HCT116 (cell line): ENCODE data around the gene INAVA. TPM values are rescaled to one million over a fixed set of nuclear protein-coding genes. Genes with fewer than 3 reads are reported as not detected.

Experiments used
- ATAC-seq: fragments of 200-7000 bp; cut with Tn5 transposase; 2 replicates; pipeline ENCODE4 v1.9.1; 2020; ENCODE audit warnings: mild to moderate bottlenecking, moderate library complexity
- BruUV-seq: library from RNA; stranded (reverse); fragments of 400-500 nt; replicated peaks from 2 replicates; lab custom pipeline; 2021; lab: Mats Ljungman, UMichigan
- CTCF ChIA-PET: fragments of 300-600 bp; sonication (Branson Sonifier 250); formaldehyde crosslinking; loops from one replicate; lab custom pipeline; 2021; ENCODE audit warnings: antibody characterized with exemption; lab: Charles Lee
- POLR2A ChIA-PET: fragments of 300-600, 350-600 bp; sonication (Branson Sonifier 250); formaldehyde crosslinking; loops from one replicate; lab custom pipeline; 2021; ENCODE audit warnings: antibody characterized with exemption; lab: Charles Lee
- RAD21 ChIA-PET, 2 experiments: fragments of 300-600 bp; sonication (Branson Sonifier 250); formaldehyde crosslinking; loops; one replicate each; lab custom pipeline; 2023; ENCODE audit warnings: low total read pairs in 2 of 2; ENCODE audit not compliant: uncharacterized antibody in 2 of 2, unreplicated experiment in 2 of 2, low non-redundant PET in 1 of 2; lab: Charles Lee
- DNase-seq: peaks from one replicate; pipeline ENCODE4 v3.0.0-alpha.2; 2010; ENCODE audit warnings: low read depth, low spot score
- H2AFZ ChIP-seq: fragments of 200-600 bp; shearing (Covaris generic), sonication (generic); 2 replicates; pipeline ENCODE4 v1.6.1; 2017; ENCODE audit warnings: low read depth, mixed run types, mixed read lengths, antibody characterized with exemption, low read length; ENCODE audit not compliant: poor library complexity, severe bottlenecking
- H3K27ac ChIP-seq: 2 replicates; pipeline ENCODE4 v1.5.1; 2012; ENCODE audit warnings: low read depth, low read length
- H3K27me3 ChIP-seq: fragments of 200-600 bp; sonication (generic); 2 replicates; pipeline ENCODE4 v1.6.1; 2016; ENCODE audit warnings: mixed run types, low read length, mixed read lengths; ENCODE audit not compliant: insufficient read depth
- H3K36me3 ChIP-seq, 2 experiments: fragments of 200-500 bp in 1 of 2; fragments of 200-600 bp in 1 of 2; sonication (Bioruptor generic) in 1 of 2; sonication (generic) in 1 of 2; 2 replicates each; pipeline versions ENCODE4 v1.5.1 to v1.6.1; 2014 to 2016; ENCODE audit warnings: low read length in 2 of 2, inconsistent platforms in 1 of 2, mixed read lengths in 1 of 2, mixed run types in 1 of 2; ENCODE audit not compliant: insufficient read depth in 2 of 2, control insufficient read depth in 1 of 2
- H3K4me1 ChIP-seq, 2 experiments: fragments of 200-600 bp in 1 of 2; sonication (generic) in 1 of 2; 2 replicates each; pipeline versions ENCODE4 v1.5.1 to v1.6.1; 2012 to 2017; ENCODE audit warnings: low read length in 2 of 2, inconsistent platforms in 1 of 2, mild to moderate bottlenecking in 1 of 2, mixed read lengths in 1 of 2, mixed run types in 1 of 2, moderate library complexity in 1 of 2; ENCODE audit not compliant: insufficient read depth in 2 of 2, control insufficient read depth in 1 of 2
- H3K4me2 ChIP-seq: fragments of 200-600 bp; sonication (generic); 2 replicates; pipeline ENCODE4 v1.6.1; 2017; ENCODE audit warnings: mixed run types, low read length, mixed read lengths
- H3K4me3 ChIP-seq, 2 experiments: fragments of 200-600 bp in 1 of 2; sonication (generic) in 1 of 2; replicated peaks in 1 of 2; 2 replicates each; pipeline ENCODE4 v1.5.1; 2011 to 2016; ENCODE audit warnings: low read length in 2 of 2, control low read depth in 1 of 2, low read depth in 1 of 2, mild to moderate bottlenecking in 1 of 2, mixed read lengths in 1 of 2, mixed run types in 1 of 2
- H3K79me2 ChIP-seq: fragments of 200-600 bp; sonication (generic); 2 replicates; pipeline ENCODE4 v1.6.1; 2017; ENCODE audit warnings: mild to moderate bottlenecking, mixed run types, low read length, moderate library complexity, mixed read lengths; ENCODE audit not compliant: insufficient read depth
- H3K9ac ChIP-seq: fragments of 200-600 bp; sonication (generic); 2 replicates; pipeline ENCODE4 v1.6.1; 2016; ENCODE audit warnings: low read length, mixed read lengths
- H3K9me2 ChIP-seq: fragments of 200-600 bp; sonication (generic), shearing (Covaris generic); 2 replicates; pipeline ENCODE4 v1.6.1; 2017; ENCODE audit warnings: mixed run types, mild to moderate bottlenecking, moderate library complexity; ENCODE audit not compliant: insufficient read depth
- H3K9me3 ChIP-seq, 2 experiments: fragments of 200-500 bp in 1 of 2; fragments of 200-600 bp in 1 of 2; sonication (Bioruptor generic) in 1 of 2; sonication (generic) in 1 of 2; 2 replicates each; pipeline ENCODE4 v1.6.1; 2014 to 2017; ENCODE audit warnings: low read length in 2 of 2, mixed read lengths in 2 of 2, inconsistent platforms in 1 of 2, low read depth in 1 of 2, mild to moderate bottlenecking in 1 of 2, mixed run types in 1 of 2, moderate library complexity in 1 of 2; ENCODE audit not compliant: control insufficient read depth in 1 of 2, insufficient read depth in 1 of 2
- H4K20me1 ChIP-seq: fragments of 200-600 bp; sonication (generic), shearing (Covaris generic); 2 replicates; pipeline ENCODE4 v1.6.1; 2017; ENCODE audit warnings: mixed run types, mild to moderate bottlenecking, moderate library complexity; ENCODE audit not compliant: insufficient read depth
- ELF1 ChIP-seq: IDR thresholded peaks from 2 replicates; pipeline ENCODE4 v1.6.1; 2012; ENCODE audit warnings: low read depth, borderline replicate concordance
- EZH2 ChIP-seq: fragments of 200-600 bp; sonication (generic); IDR thresholded peaks from 2 replicates; pipeline ENCODE4 v1.6.1; 2017; ENCODE audit warnings: antibody characterized with exemption, mixed run types
- EZH2phosphoT487 ChIP-seq: fragments of 200-600 bp; IDR thresholded peaks from 2 replicates; pipeline ENCODE4 v1.6.1; 2018; ENCODE audit warnings: antibody characterized with exemption, borderline replicate concordance
- POLR2A ChIP-seq: IDR thresholded peaks from 2 replicates; pipeline ENCODE4 v1.7.0; 2011; ENCODE audit warnings: borderline replicate concordance; ENCODE audit not compliant: insufficient read depth, insufficient read length; ENCODE audit errors: extremely low read depth
- REST ChIP-seq: IDR thresholded peaks from 2 replicates; pipeline ENCODE4 v1.6.1; 2012; ENCODE audit warnings: low read depth
- SP1 ChIP-seq: IDR thresholded peaks from 2 replicates; pipeline ENCODE4 v1.6.1; 2012; ENCODE audit warnings: low read depth
- TCF7L2 ChIP-seq: IDR thresholded peaks from 2 replicates; pipeline ENCODE4 v1.7.0; 2011; ENCODE audit warnings: borderline replicate concordance, inconsistent platforms; ENCODE audit not compliant: insufficient read depth, insufficient read length; ENCODE audit errors: extremely low read depth
- ZBTB33 ChIP-seq: IDR thresholded peaks from 2 replicates; pipeline ENCODE4 v1.6.1; 2011; ENCODE audit warnings: mild to moderate bottlenecking, low read length, moderate library complexity; ENCODE audit not compliant: insufficient replicate concordance; ENCODE audit errors: extremely low read depth
- ZNF274 ChIP-seq: fragments of 200-500 bp; sonication (Bioruptor generic); IDR thresholded peaks from 2 replicates; pipeline ENCODE4 v1.6.1; 2014; ENCODE audit warnings: mild to moderate bottlenecking, low read depth, low read length, inconsistent platforms
- intact Hi-C: fragments of 100-400 bp; cut with micrococcal nuclease; formaldehyde crosslinking; loops from 2 replicates; pipeline ENCODE4 v1.10.0; 2022
- total RNA-seq: library from RNA; stranded (reverse); gene quantifications from one replicate; pipeline ENCODE4 v1.2.1, GENCODE V29; 2021; ENCODE audit not compliant: unreplicated experiment

INAVA gene
- total RNA-seq, 1 experiment from 2014 or later: 18.8 TPM

- TF ChIP-seq TCF7L2 (no peak), ELF1 (no peak)
- TF ChIP-seq, all 23 proteins: peak for 0
Measured at GRCh38 chr1:200873671-200874397, 20.9 kb upstream of the INAVA start (continued).

GRCh38 chr1:200874694-200875093, 20.0 kb upstream of the INAVA start:
- Histone ChIP-seq H3K9me2 (no peaks in the 10 kb centered on the region), H3K36me3 (no peaks in the 10 kb centered on the region), H3K27me3 (peaks cover 10% of the 10 kb centered on the region; the same call in 1 of the 2 replicates), H3K4me3 (no peak overlapping the region), H3K9ac (no peak overlapping the region), H2AFZ (no peak overlapping the region), H3K9me3 (no peaks in the 10 kb centered on the region), H4K20me1 (no peaks in the 10 kb centered on the region), H3K4me2 (no peak overlapping the region), H3K27ac (no peak overlapping the region), H3K79me2 (no peaks in the 10 kb centered on the region), H3K4me1 (no peaks in the 10 kb centered on the region)
- intact Hi-C loops: no loop called here
- ChIA-PET CTCF (no interaction called here), RAD21 (no interaction called here), POLR2A (no interaction called here)
- no TSS peak for BruUV-seq
- ATAC-seq: no peak
- no peak for DNase-seq
- no peak for TF ChIP-seq ELF1
- no peak for TF ChIP-seq TCF7L2
- TF ChIP-seq POLR2A: no peak
- no peak for TF ChIP-seq REST
- no peak for TF ChIP-seq EZH2phosphoT487
- no peak for TF ChIP-seq ZBTB33
- TF ChIP-seq ZNF274: no peak
- TF ChIP-seq EZH2: no peak
- TF ChIP-seq SP1: no peak
